Measurements from ENCODE around the gene SLC16A5. TPM values are rescaled to one million over a fixed set of nuclear protein-coding genes. Genes with fewer than 3 reads are reported as not detected.

Gene SLC16A5
- total RNA-seq, 1 experiment from 2014 or later, result 17.1 TPM

- peak; percentile 46 for DNase-seq
- H3K4me1 Mint-ChIP-seq, result peaks cover 24 to 39% of the 10 kb centered on the region in 2 experiments
- no peak for TF ChIP-seq CTCF (conservative IDR thresholded peaks at IDR 0.05)
- Histone ChIP-seq H3K27me3 (ENCODE audit: insufficient read depth, low read length) (no peaks in the 10 kb centered on the region), H3K23me2 (ENCODE audit: insufficient read length, low read depth, low read length, poor library complexity, severe bottlenecking) (peaks cover 8% of the 10 kb centered on the region), H4K91ac (ENCODE audit: insufficient read length, low read depth, low read length) (no peak overlapping the region), H3K4me1 (ENCODE audit: insufficient read depth, low read length) (no peaks in the 10 kb centered on the region), H2BK20ac (ENCODE audit: low read depth, low read length, poor library complexity, severe bottlenecking) (no peak overlapping the region), H3K4me2 (ENCODE audit: insufficient read depth, insufficient read length, low read length) (peak overlapping the region; percentile 57), H3K18ac (ENCODE audit: insufficient read length, low read depth, low read length) (no peak overlapping the region), H4K5ac (ENCODE audit: insufficient read length, low read depth, low read length) (no peak overlapping the region), H4K20me1 (ENCODE audit: control insufficient read depth, insufficient read depth, insufficient read length) (no peaks in the 10 kb centered on the region), H3K9me3 (ENCODE audit: control insufficient read depth, low read depth, low read length) (no peaks in the 10 kb centered on the region), H3K56ac (ENCODE audit: insufficient read length, low read depth, low read length) (no peak overlapping the region), H3K9ac (ENCODE audit: extremely low read depth, insufficient read length, low read length) (no peak overlapping the region), H3K27ac (ENCODE audit: insufficient read length, low read depth, low read length) (peak overlapping the region; percentile 20), H2BK5ac (ENCODE audit: insufficient read length, low read length) (no peak overlapping the region), H4K8ac (replicated peaks; ENCODE audit: insufficient read length, low read depth, low read length) (no peak overlapping the region), H2AFZ (ENCODE audit: low read length) (no peak overlapping the region), H3K79me1 (ENCODE audit: insufficient read depth, low read depth, low read length, poor library complexity, severe bottlenecking) (no peaks in the 10 kb centered on the region), H3K79me2 (ENCODE audit: insufficient read depth, low read length) (peaks cover 31% of the 10 kb centered on the region), H3K4ac (ENCODE audit: low read depth, low read length) (no peak overlapping the region), H2BK120ac (ENCODE audit: low read depth, low read length, poor library complexity, severe bottlenecking) (no peak overlapping the region), H3T11ph (ENCODE audit: low read length) (no peak overlapping the region), H3K14ac (ENCODE audit: insufficient read depth, low read length) (no peak overlapping the region), H2AK5ac (ENCODE audit: insufficient read length, low read length) (no peak overlapping the region), H3K23ac (ENCODE audit: insufficient read length, low read depth, low read length) (no peak overlapping the region), H2BK12ac (ENCODE audit: insufficient read length, low read depth, low read length) (no peak overlapping the region), H2BK15ac (ENCODE audit: low read depth, low read length) (no peak overlapping the region)
- peaks cover 2% of the 10 kb centered on the region; the same call in 1 of the 2 replicates for H3K27me3 Mint-ChIP-seq (ENCODE audit: low read depth)
- no CpG with 5 or more reads among the region's 3 CpGs for WGBS (ENCODE audit: extremely low coverage, insufficient read length, low lambda C conversion rate)
- H3K9me3 Mint-ChIP-seq, result peaks cover 0 to 8% of the 10 kb centered on the region in 2 experiments; a peak in 2 of 5 replicates
- peak overlapping the region; percentile 15 to 89 (median 46); a peak in 4 of 7 replicates for H3K27ac Mint-ChIP-seq
- peak overlapping the region; percentile 90 to 94 for H3K4me3 Mint-ChIP-seq
- H3K36me3 Mint-ChIP-seq (ENCODE audit: insufficient read depth in 1 of 3, low read depth in 3 of 3), result peaks cover 11 to 27% (median 13%) of the 10 kb centered on the region in 3 experiments
Observed at GRCh38 chr17:75155191-75155601, 67.4 kb downstream of the SLC16A5 start.

Other genes starting within 250 kb of the SLC16A5 start
- 0.13 and 0.44 TPM in 2 replicates for gene GRIN2C, start 228.1 kb upstream of the SLC16A5 start, total RNA-seq (2021)
- gene FDXR, start 215.0 kb upstream of the SLC16A5 start, total RNA-seq (2021), result 39.7 and 43.2 TPM in 2 replicates
- 0.94 and 1.2 TPM in 2 replicates for gene FADS6, start 194.3 kb upstream of the SLC16A5 start, total RNA-seq (2021)
- 2.5 and 2.7 TPM in 2 replicates for gene USH1G, start 164.7 kb upstream of the SLC16A5 start, total RNA-seq (2021)
- gene OTOP2, start 163.7 kb upstream of the SLC16A5 start, total RNA-seq (2021), result 0.11 TPM in 1 of 2 replicates, not detected in the other
- gene OTOP3, start 152.1 kb upstream of the SLC16A5 start, total RNA-seq (2021), result not detected in 2 replicates
- gene HID1, start 115.2 kb upstream of the SLC16A5 start, total RNA-seq (2021), result 12.7 and 13.9 TPM in 2 replicates
- 23.3 and 24.0 TPM in 2 replicates for gene CDR2L, start 100.3 kb upstream of the SLC16A5 start, total RNA-seq (2021)
- gene MRPL58, start 75.3 kb upstream of the SLC16A5 start, total RNA-seq (2021), result 41.0 and 43.2 TPM in 2 replicates
- gene ATP5PD, start 41.0 kb upstream of the SLC16A5 start, total RNA-seq (2021), result 344 TPM in 2 replicates
- gene KCTD2, start 40.7 kb upstream of the SLC16A5 start, total RNA-seq (2021), result 40.1 and 41.6 TPM in 2 replicates
- gene ARMC7, start 22.0 kb downstream of the SLC16A5 start, total RNA-seq (2021), result 22.4 and 22.8 TPM in 2 replicates
- 76.2 and 77.7 TPM in 2 replicates for gene NT5C, start 43.8 kb downstream of the SLC16A5 start, total RNA-seq (2021)
- 265 and 275 TPM in 2 replicates for gene JPT1, start 66.6 kb downstream of the SLC16A5 start, total RNA-seq (2021)
- gene SUMO2, start 95.0 kb downstream of the SLC16A5 start, total RNA-seq (2021), result 813 and 824 TPM in 2 replicates
- gene NUP85, start 117.7 kb downstream of the SLC16A5 start, total RNA-seq (2021), result 136 and 145 TPM in 2 replicates
- 50.3 and 58.2 TPM in 2 replicates for gene GGA3, start 173.7 kb downstream of the SLC16A5 start, total RNA-seq (2021)
- gene MRPS7, start 173.9 kb downstream of the SLC16A5 start, total RNA-seq (2021), result 93.7 and 97.4 TPM in 2 replicates
- gene MIF4GD, start 183.3 kb downstream of the SLC16A5 start, total RNA-seq (2021), result 24.0 and 26.1 TPM in 2 replicates
- 24.2 and 27.2 TPM in 2 replicates for gene SLC25A19, start 201.5 kb downstream of the SLC16A5 start, total RNA-seq (2021)